HG02798 (cell line): ENCODE results near the gene HSD17B11.
"Not testable (repeated sequence)": the region's sequence is repeated elsewhere in the genome, so short reads cannot be mapped to it uniquely, and the experiment has no call there.

Experiments used
- ATAC-seq: cut with Tn5 transposase; IDR thresholded peaks from one replicate; pipeline ENCODE4 v1.9.1; 2021; ENCODE audit warnings: mild to moderate bottlenecking; ENCODE audit not compliant: unreplicated experiment, poor library complexity

HSD17B11 gene

GRCh38 chr4:87390891-87391575 lies at the start of gene HSD17B11:
HSD17B11 (minus strand) TSS chr4:87391188; CDS start chr4:87391070, 118 bp downstream.
- ATAC-seq: peak; percentile 100

- ATAC-seq: no peak
These were observed 42.4 kb upstream of the HSD17B11 start for GRCh38 chr4:87433342-87433741.

GRCh38 chr4:87430038-87430437 lies 39.0 kb upstream of the HSD17B11 start:
- no peak for ATAC-seq

- no peak for ATAC-seq
These were observed 38.0 kb upstream of the HSD17B11 start for GRCh38 chr4:87428979-87429378.

GRCh38 chr4:87427518-87427868 lies 36.5 kb upstream of the HSD17B11 start:
- no peak for ATAC-seq

GRCh38 chr4:87426865-87427517 lies 36.0 kb upstream of the HSD17B11 start:
- no peak for ATAC-seq

GRCh38 chr4:87425711-87426110 lies 34.7 kb upstream of the HSD17B11 start:
- ATAC-seq: no peak

DNA sequence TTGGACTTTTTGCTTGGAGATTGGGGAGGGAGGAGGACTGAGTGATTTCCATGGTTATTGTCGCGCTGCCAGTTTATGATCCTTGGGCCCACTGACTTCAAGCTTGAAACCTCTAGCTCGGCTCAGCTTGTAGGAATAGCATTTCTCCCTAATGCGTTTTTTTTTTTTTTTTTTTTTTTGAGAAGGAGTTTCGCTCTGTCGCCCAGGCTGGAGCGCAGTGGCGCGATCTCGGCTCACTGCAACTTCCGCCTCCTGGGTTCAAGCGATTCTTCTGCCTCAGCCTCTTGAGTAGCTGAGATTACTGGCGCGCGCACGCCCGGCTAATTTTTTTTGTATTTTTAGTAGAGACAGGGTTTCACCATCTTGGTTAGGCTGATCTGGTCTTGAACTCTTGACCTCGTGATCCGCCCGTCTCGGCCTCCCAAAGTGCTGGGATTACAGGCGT lies 33.1 kb upstream of the HSD17B11 start:
- not testable (repeated sequence) for ATAC-seq

GRCh38 chr4:87423317-87424098 lies 32.5 kb upstream of the HSD17B11 start:
- ATAC-seq: no peak

GRCh38 chr4:87422104-87423052 lies 31.4 kb upstream of the HSD17B11 start, which contains the start of gene NUDT9:
NUDT9 (plus strand) TSS chr4:87422573; CDS start chr4:87422906, 333 bp downstream.
- ATAC-seq: peak; percentile 95

DNA sequence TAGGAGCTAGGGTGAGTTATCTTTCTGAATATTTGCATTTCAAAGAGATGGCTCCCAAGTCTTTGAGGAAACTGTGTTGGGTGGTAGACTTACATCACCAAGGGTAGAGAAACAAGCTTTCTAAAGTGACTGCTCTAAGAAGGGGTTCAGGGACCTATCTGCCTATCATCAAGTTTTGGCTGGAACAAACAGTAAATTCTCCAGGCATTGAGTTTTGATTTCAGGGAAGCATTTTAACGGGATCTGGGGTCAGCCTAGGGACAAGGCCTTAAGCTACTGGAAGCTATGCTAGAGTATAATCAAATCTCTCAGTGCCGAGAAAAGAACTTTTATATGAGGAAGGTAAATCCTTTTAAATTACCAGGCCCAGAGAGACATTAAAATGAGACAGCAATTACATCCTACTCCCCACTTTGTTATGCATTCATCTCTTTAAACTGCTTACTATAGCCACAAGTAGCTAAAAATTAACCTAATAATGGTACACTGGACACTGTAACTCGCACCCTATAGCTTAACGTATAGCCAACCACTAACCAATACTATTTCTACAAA lies 29.4 kb upstream of the HSD17B11 start:
- ATAC-seq: no peak

DNA sequence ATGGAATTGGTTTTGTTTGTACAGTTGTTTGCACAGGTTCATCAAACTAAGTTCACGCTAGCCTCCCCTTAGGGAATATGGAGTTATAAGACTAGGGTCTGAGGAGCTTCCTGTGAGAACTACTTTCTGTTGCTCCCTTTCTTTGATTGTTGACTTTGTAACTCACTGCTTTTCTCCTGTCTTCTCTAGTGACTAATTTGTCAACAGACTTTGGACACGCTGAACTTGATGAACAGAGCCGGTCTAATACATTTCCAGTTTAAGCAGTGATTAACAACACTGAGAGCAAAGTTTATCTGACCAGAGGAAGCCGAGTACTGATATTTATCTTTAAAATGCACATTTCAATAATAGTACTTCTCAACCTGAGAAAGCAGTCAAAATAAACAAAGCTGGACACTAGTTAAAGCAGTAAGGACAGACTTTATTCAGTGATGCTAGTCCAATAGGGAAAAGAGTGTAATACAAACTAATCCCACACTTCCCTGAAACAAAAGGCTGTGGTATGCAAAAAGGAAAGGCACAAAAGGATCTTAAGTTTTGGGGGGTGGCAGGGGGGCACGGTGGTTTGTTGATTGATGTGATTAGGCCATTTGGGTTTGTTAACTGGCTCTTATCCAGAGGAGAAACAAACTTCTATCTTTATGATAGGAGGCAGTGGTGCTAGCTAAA lies 28.7 kb upstream of the HSD17B11 start:
- ATAC-seq: no peak

GRCh38 chr4:87418410-87418809 lies 27.4 kb upstream of the HSD17B11 start:
- not testable (repeated sequence) for ATAC-seq

DNA sequence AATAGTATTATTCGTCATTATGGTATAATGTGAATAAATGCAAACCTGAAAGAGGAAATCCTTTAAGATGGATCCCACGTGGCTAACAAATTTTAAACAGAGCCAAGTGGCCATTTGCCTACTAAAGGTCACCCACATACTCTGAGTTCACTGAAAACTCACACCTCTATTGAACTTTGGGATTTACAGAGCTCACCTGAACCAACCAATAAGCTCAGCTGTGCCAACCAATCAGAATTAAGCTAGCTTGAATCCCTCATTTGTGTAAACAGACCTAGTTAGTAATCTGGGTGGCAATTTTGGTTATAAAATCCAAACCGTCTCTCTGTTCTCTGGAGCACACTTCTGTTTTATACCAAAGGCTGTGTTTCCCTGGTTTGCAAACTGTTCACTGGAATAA lies 26.0 kb upstream of the HSD17B11 start:
- no peak for ATAC-seq

GRCh38 chr4:87414816-87415215 lies 23.8 kb upstream of the HSD17B11 start:
- no peak for ATAC-seq

- no peak for ATAC-seq
These were observed 19.7 kb upstream of the HSD17B11 start for GRCh38 chr4:87410679-87411078.

GRCh38 chr4:87410157-87410556 lies 19.2 kb upstream of the HSD17B11 start:
- ATAC-seq: no peak

DNA sequence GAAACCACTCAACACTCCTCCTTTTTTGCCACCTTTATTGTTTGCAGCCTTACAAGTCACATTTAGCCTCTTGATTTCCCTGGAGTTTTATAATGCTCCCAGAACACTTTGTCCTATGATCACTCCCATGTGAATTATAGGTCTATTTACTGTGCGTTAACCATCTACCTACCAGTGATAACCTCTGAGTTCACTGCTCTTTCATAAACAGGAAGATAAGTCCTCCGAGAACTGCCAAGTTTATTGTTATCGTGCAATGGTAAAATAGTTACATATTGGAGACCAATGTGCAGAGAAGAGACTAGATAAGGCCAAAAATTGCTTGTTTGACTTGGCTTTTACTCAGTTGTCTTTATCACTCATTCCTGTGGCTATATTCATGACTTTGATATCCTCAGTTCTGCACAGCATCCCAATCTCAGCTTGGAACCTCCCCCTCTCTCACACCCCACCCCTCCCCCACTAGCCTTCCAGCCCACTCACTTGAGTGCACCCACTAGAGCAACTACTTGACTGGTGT lies 18.5 kb upstream of the HSD17B11 start:
- no peak for ATAC-seq

- ATAC-seq: not testable (repeated sequence)
These were observed 15.9 kb upstream of the HSD17B11 start for GRCh38 chr4:87406902-87407301.
